Stimulated activated CD4-positive, alpha-beta T cell treated with anti-CD3 and anti-CD28 coated beads, Interleukin-4, amount 100 ng/mL, for 48 hours (primary cell): ENCODE data around the gene NABP2.

Source experiments
- DNase-seq, 2 donors: peaks; one replicate each; pipeline ENCODE4 v3.0.0-alpha.2; 2020; ENCODE audit warnings: low read depth in 2 of 2

The NABP2 gene

GRCh38 chr12:56213878-56214277 is 10.3 kb upstream of the NABP2 start:
- DNase-seq = no peak

- DNase-seq = no peak
Measured at GRCh38 chr12:56216461-56216860, 7.7 kb upstream of the NABP2 start.

- no peak for DNase-seq
Measured at GRCh38 chr12:56219840-56220239, 4.3 kb upstream of the NABP2 start.

- DNase-seq = no peak
Measured at GRCh38 chr12:56220611-56221231, 3.4 kb upstream of the NABP2 start.

GRCh38 chr12:56221232-56221756 is 2.8 kb upstream of the NABP2 start:
- no peak for DNase-seq

GRCh38 chr12:56221757-56222530 is 2.2 kb upstream of the NABP2 start, which contains the start of gene RNF41:
Gene RNF41 (minus strand): TSS chr12:56221922. CDS start chr12:56214047, 7,875 bp downstream.
- DNase-seq = peak; percentile 89

GRCh38 chr12:56222531-56222895 is 1.6 kb upstream of the NABP2 start:
- DNase-seq = no peak

GRCh38 chr12:56223571-56224101 is 506 bp upstream of the NABP2 start:
- no peak for DNase-seq

GRCh38 chr12:56224954-56225353 is 812 bp downstream of the NABP2 start:
- DNase-seq = no peak

- no peak for DNase-seq
Measured at GRCh38 chr12:56229082-56229481, 4.9 kb downstream of the NABP2 start.

- no peak for DNase-seq
Measured at GRCh38 chr12:56229916-56230431, 5.8 kb downstream of the NABP2 start, which contains the start of gene SLC39A5. Gene SLC39A5 (plus strand): TSS chr12:56230051. CDS start chr12:56231275, 1,224 bp downstream.

GRCh38 chr12:56230432-56231183 is 6.5 kb downstream of the NABP2 start:
- no peak for DNase-seq

- no peak for DNase-seq
Measured at GRCh38 chr12:56231184-56231582, 7.0 kb downstream of the NABP2 start.

GRCh38 chr12:56234746-56235436 is 10.7 kb downstream of the NABP2 start:
- DNase-seq = no peak

- no peak for DNase-seq
Measured at GRCh38 chr12:56236091-56236490, 11.9 kb downstream of the NABP2 start.

GRCh38 chr12:56236985-56237384 is 12.8 kb downstream of the NABP2 start:
- DNase-seq = no peak

GRCh38 chr12:56237552-56237951 is 13.4 kb downstream of the NABP2 start:
- DNase-seq = no peak

GRCh38 chr12:56241424-56242303 is 17.5 kb downstream of the NABP2 start:
- no peak for DNase-seq

- no peak for DNase-seq
Measured at GRCh38 chr12:56242986-56243385, 18.8 kb downstream of the NABP2 start.

- DNase-seq = no peak
Measured at GRCh38 chr12:56243731-56244181, 19.6 kb downstream of the NABP2 start.
